ENCODE results near the gene BORCS5. TPM values are rescaled to one million over a fixed set of nuclear protein-coding genes. Genes with fewer than 3 reads are reported as not detected.

Gene BORCS5
- total and polyA plus RNA-seq, 2 experiments from 2014 or later, result 11.3 to 12.6 TPM

GRCh38 chr12:12428961-12429657 is 72.2 kb downstream of the BORCS5 start:
- DNase-seq (ENCODE audit: low spot score), result no peak
- Histone ChIP-seq H3K36me3 (ENCODE audit: insufficient read depth) (no peaks in the 10 kb centered on the region), H3K27me3 (ENCODE audit: insufficient read depth) (no peaks in the 10 kb centered on the region), H3K4me1 (ENCODE audit: insufficient read depth) (peaks cover 7% of the 10 kb centered on the region; the same call in 1 of the 2 replicates), H2AFZ (no peak overlapping the region), H3K79me2 (replicated peaks; ENCODE audit: insufficient read depth) (no peaks in the 10 kb centered on the region), H3K4me3 (no peak overlapping the region), H4K20me1 (replicated peaks; ENCODE audit: insufficient read depth) (no peaks in the 10 kb centered on the region), H3K9me2 (ENCODE audit: insufficient read depth) (no peaks in the 10 kb centered on the region), H3K4me2 (no peak overlapping the region), H3K27ac (ENCODE audit: low read depth) (no peak overlapping the region), H3F3A (replicated peaks; ENCODE audit: low read depth) (no peaks in the 10 kb centered on the region)
- peaks cover 7% of the 10 kb centered on the region for H3K9me3 Mint-ChIP-seq
- no peak overlapping the region for H3K27ac Mint-ChIP-seq
- TF ChIP-seq ZNF462 (CRISPR knock-in tag; IDR thresholded peaks at IDR 0.05) (no peak), EZH2phosphoT487 (IDR thresholded peaks at IDR 0.05; ENCODE audit: unreplicated experiment) (no peak), ZNF114 (CRISPR knock-in tag; IDR thresholded peaks at IDR 0.05) (no peak), STAT1 (IDR thresholded peaks at IDR 0.05; ENCODE audit: unreplicated experiment) (no peak), POLR2AphosphoS5 (IDR thresholded peaks at IDR 0.05; ENCODE audit: low read depth) (no peak)
- peaks cover 18% of the 10 kb centered on the region for H3K4me1 Mint-ChIP-seq
- H3K27me3 Mint-ChIP-seq (ENCODE audit: insufficient read depth, low read depth, poor library complexity), result no peaks in the 10 kb centered on the region
- no peak for ATAC-seq
- H3K4me3 Mint-ChIP-seq, result no peak overlapping the region
- H3K36me3 Mint-ChIP-seq (ENCODE audit: low read depth), result peaks cover 4% of the 10 kb centered on the region

DNA sequence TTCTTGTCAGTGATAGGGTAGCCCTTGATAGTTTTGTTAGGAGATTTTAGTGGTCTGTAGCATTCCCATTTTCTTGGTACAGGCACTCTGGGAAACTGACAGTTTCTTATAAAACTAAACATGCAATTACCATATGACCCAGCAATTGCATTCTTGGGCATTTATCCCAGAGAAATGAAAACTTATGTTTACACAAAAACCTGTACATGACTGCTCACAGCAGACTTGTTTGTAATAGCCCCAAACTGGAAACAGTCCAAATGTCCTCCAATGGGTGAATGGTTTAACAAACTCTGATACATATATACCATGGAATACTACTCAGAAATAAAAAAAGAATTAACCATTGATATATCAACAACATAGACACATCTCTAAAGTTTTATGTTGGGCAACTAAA is 75.5 kb downstream of the BORCS5 start:
- Histone ChIP-seq H3K79me2 (replicated peaks; ENCODE audit: insufficient read depth) (no peaks in the 10 kb centered on the region), H3K27me3 (ENCODE audit: insufficient read depth) (no peaks in the 10 kb centered on the region), H3K4me3 (no peak overlapping the region), H3K27ac (ENCODE audit: low read depth) (no peak overlapping the region), H4K20me1 (replicated peaks; ENCODE audit: insufficient read depth) (no peaks in the 10 kb centered on the region), H3K4me1 (ENCODE audit: insufficient read depth) (no peaks in the 10 kb centered on the region), H2AFZ (no peak overlapping the region), H3K9me2 (ENCODE audit: insufficient read depth) (no peaks in the 10 kb centered on the region), H3F3A (replicated peaks; ENCODE audit: low read depth) (no peaks in the 10 kb centered on the region), H3K4me2 (no peak overlapping the region), H3K36me3 (ENCODE audit: insufficient read depth) (no peaks in the 10 kb centered on the region)
- no peak for TF ChIP-seq ZNF114 (CRISPR knock-in tag; IDR thresholded peaks at IDR 0.05)
- DNase-seq (ENCODE audit: low spot score) (no peak), ATAC-seq (no peak)
- Mint-ChIP-seq H3K36me3 (ENCODE audit: low read depth) (peaks cover 11% of the 10 kb centered on the region), H3K27me3 (ENCODE audit: insufficient read depth, low read depth, poor library complexity) (no peaks in the 10 kb centered on the region), H3K9me3 (no peaks in the 10 kb centered on the region), H3K4me3 (no peak overlapping the region), H3K4me1 (peaks cover 8% of the 10 kb centered on the region; the same call in 1 of the 3 replicates), H3K27ac (no peak overlapping the region)
